HG03469 (cell line): ENCODE results near the gene VEGFA.

Experiments used
- ATAC-seq: cut with Tn5 transposase; IDR thresholded peaks from one replicate; pipeline ENCODE4 v1.9.1; 2021; ENCODE audit warnings: mild to moderate bottlenecking, moderate library complexity, moderate number of reproducible peaks; ENCODE audit not compliant: unreplicated experiment

The VEGFA gene

GRCh38 chr6:43771858-43772680, 2.1 kb downstream of the VEGFA start:
- no peak for ATAC-seq

DNA sequence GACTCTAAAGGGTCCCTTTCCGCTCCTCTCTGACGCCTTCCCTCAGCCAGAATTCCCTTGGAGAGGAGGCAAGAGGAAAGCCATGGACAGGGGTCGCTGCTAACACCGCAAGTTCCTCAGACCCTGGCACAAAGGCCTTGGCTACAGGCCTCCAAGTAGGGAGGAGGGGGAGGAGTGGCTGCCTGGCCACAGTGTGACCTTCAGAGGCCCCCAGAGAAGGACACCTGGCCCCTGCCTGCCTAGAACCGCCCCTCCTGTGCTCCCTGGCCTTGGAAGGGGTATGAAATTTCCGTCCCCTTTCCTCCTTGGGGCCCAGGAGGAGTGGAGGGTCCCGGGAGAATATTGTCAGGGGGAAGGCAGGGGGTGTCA, 2.7 kb downstream of the VEGFA start:
- ATAC-seq: no peak

- ATAC-seq: no peak
Measured at GRCh38 chr6:43773050-43773979, 3.3 kb downstream of the VEGFA start.

DNA sequence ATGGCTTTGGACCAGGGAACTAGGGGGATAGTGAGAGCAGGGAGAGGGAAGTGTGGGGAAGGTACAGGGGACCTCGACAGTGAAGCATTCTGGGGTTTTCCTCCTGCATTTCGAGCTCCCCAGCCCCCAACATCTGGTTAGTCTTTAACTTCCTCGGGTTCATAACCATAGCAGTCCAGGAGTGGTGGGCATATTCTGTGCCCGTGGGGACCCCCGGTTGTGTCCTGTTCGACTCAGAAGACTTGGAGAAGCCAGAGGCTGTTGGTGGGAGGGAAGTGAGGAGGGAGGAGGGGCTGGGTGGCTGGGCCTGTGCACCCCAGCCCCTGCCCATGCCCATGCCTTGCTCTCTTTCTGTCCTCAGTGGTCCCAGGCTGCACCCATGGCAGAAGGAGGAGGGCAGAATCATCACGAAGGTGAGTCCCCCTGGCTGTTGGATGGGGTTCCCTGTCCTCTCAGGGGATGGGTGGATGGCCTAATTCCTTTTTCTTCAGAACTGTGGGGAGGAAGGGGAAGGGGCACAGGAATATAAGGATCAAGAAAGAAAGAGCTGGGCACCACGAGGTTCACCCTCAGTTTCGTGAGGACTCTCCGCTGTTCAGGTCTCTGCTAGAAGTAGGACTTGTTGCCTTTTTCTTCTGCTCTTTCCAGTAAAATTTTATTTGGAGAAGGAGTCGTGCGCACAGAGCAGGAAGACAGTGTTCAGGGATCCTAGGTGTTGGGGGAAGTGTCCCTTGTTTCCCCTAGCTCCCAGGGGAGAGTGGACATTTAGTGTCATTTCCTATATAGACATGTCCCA, 4.2 kb downstream of the VEGFA start:
- no peak for ATAC-seq

DNA sequence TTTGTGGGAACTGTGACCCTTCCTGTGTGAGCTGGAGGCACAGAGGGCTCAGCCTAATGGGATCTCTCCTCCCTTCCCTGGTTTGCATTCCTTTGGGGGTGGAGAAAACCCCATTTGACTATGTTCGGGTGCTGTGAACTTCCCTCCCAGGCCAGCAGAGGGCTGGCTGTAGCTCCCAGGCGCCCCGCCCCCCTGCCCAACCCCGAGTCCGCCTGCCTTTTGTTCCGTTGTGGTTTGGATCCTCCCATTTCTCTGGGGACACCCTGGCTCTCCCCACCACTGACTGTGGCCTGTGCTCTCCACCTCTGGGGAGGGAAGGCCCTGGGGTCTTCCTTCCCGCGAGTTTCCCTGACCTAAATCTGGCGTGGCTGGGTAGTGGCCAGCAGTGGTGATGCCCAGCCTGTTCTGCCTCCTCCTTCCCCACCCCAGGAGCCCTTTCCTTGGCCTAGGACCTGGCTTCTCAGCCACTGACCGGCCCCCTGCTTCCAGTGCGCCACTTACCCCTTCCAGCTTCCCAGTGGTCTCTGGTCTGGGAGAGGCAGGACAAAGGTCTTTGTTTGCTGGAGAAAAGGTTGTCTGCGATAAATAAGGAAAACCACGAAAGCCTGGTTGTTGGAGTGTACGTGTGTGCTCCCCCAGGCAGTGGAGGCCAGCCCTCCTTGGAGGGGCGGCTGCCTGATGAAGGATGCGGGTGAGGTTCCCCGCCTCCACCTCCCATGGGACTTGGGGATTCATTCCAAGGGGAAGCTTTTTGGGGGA, 4.9 kb downstream of the VEGFA start:
- no peak for ATAC-seq

GRCh38 chr6:43775535-43775885, 5.5 kb downstream of the VEGFA start:
- no peak for ATAC-seq

DNA sequence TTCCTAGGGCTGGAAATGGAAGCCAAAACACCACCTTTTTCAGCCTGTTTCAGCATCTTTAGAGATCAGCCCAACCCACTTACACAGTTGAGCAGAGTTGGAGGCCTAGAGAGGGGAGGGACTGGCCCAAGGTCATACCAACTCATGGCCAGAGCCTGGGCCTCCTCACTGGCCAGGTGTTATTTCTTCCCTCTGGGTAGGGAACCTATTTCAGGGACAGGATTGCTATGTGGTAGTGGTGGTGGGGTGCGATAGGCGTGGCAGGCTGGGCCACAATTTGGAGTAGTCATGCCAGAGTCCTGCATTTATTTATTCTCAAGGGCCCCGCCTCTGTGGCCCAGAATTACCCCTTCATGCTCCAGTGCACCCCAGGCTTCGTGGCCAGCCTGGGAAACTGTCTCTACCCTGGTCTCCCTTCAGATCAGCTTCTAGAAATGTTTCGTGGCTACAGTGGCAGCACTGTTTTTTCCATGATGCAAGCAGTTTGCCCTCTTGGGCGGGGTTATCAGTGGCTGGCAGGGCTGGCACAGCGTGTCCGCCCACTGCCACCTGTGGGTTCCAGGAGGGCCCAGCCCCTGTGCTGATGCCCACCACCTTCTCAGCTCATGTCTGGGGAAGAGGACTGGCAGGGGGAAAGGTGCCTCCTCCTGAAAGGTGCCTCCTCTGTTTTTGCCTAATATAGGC, 6.2 kb downstream of the VEGFA start:
- ATAC-seq: no peak

DNA sequence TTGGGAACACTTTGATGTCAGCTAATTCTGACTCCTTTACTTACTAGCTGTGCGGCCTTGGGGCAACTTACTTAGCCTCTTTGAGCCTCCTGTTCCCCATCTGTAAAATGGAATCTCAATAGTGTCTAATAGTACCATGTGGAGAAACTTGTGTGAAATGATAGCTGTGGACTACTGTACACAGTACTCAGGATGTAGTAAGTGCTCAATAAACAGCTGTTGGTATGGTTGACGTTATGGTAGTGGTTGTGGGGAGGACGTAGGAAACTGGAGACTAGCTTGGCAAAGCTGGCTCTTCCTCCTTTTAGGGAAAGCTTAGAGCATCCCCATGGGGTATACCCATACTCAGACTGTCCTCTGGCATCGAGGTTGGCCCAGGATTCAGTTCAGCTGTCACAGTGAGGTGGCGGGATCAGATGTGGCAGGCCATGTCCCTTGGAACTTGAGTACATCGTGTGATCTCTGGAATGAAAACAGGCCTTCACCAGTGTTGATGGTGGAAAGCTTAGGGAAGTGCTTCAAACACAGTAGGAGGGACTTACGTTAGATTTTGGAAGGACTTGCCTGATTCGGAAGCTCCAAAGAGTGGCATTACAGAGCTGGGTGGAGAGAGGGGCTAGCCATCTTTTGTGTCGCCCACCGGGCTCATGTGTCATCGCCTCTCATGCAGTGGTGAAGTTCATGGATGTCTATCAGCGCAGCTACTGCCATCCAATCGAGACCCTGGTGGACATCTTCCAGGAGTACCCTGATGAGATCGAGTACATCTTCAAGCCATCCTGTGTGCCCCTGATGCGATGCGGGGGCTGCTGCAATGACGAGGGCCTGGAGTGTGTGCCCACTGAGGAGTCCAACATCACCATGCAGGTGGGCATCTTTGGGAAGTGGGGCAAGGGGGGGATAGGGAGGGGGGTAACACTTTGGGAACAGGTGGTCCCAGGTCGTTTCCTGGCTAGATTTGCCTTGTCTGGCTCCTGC, 7.1 kb downstream of the VEGFA start:
- ATAC-seq: no peak

DNA sequence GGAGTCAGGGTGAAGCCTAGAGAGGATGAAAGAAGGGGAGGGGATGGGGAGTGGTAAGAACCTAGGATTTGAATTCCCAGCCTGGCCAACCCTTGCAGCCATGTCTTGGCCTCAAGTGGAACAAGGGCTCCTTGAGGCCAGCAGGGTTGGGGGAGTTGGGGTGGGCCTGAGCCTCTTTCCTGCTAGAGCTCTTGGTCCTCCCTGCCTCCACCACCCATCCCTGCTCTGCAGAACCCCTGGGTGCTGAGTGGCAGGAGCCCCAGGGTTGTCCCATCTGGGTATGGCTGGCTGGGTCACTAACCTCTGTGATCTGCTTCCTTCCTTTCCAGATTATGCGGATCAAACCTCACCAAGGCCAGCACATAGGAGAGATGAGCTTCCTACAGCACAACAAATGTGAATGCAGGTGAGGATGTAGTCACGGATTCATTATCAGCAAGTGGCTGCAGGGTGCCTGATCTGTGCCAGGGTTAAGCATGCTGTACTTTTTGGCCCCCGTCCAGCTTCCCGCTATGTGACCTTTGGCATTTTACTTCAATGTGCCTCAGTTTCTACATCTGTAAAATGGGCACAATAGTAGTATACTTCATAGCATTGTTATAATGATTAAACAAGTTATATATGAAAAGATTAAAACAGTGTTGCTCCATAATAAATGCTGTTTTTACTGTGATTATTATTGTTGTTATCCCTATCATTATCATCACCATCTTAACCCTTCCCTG, 8.3 kb downstream of the VEGFA start:
- no peak for ATAC-seq

DNA sequence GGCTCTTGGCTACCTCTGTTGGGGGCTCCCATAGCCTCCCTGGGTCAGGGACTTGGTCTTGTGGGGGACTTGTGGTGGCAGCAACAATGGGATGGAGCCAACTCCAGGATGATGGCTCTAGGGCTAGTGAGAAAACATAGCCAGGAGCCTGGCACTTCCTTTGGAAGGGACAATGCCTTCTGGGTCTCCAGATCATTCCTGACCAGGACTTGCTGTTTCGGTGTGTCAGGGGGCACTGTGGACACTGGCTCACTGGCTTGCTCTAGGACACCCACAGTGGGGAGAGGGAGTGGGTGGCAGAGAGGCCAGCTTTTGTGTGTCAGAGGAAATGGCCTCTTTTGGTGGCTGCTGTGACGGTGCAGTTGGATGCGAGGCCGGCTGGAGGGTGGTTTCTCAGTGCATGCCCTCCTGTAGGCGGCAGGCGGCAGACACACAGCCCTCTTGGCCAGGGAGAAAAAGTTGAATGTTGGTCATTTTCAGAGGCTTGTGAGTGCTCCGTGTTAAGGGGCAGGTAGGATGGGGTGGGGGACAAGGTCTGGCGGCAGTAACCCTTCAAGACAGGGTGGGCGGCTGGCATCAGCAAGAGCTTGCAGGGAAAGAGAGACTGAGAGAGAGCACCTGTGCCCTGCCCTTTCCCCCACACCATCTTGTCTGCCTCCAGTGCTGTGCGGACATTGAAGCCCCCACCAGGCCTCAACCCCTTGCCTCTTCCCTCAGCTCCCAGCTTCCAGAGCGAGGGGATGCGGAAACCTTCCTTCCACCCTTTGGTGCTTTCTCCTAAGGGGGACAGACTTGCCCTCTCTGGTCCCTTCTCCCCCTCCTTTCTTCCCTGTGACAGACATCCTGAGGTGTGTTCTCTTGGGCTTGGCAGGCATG, 9.2 kb downstream of the VEGFA start:
- ATAC-seq: no peak

- ATAC-seq: no peak
Measured at GRCh38 chr6:43779852-43780236, 9.8 kb downstream of the VEGFA start.

GRCh38 chr6:43780293-43780692, 10.3 kb downstream of the VEGFA start:
- no peak for ATAC-seq

DNA sequence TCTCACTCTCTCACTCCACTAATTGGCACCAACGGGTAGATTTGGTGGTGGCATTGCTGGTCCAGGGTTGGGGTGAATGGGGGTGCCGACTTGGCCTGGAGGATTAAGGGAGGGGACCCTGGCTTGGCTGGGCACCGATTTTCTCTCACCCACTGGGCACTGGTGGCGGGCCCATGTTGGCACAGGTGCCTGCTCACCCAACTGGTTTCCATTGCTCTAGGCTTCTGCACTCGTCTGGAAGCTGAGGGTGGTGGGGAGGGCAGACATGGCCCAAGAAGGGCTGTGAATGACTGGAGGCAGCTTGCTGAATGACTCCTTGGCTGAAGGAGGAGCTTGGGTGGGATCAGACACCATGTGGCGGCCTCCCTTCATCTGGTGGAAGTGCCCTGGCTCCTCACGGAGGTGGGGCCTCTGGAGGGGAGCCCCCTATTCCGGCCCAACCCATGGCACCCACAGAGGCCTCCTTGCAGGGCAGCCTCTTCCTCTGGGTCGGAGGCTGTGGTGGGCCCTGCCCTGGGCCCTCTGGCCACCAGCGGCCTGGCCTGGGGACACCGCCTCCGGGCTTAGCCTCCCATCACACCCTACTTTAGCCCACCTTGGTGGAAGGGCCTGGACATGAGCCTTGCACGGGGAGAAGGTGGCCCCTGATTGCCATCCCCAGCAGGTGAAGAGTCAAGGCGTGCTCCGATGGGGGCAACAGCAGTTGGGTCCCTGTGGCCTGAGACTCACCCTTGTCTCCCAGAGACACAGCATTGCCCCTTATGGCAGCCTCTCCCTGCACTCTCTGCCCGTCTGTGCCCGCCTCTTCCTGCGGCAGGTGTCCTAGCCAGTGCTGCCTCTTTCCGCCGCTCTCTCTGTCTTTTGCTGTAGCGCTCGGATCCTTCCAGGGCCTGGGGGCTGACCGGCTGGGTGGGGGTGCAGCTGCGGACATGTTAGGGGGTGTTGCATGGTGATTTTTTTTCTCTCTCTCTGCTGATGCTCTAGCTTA, 11.2 kb downstream of the VEGFA start:
- ATAC-seq: no peak

GRCh38 chr6:43781941-43782704, 12.1 kb downstream of the VEGFA start:
- no peak for ATAC-seq

DNA sequence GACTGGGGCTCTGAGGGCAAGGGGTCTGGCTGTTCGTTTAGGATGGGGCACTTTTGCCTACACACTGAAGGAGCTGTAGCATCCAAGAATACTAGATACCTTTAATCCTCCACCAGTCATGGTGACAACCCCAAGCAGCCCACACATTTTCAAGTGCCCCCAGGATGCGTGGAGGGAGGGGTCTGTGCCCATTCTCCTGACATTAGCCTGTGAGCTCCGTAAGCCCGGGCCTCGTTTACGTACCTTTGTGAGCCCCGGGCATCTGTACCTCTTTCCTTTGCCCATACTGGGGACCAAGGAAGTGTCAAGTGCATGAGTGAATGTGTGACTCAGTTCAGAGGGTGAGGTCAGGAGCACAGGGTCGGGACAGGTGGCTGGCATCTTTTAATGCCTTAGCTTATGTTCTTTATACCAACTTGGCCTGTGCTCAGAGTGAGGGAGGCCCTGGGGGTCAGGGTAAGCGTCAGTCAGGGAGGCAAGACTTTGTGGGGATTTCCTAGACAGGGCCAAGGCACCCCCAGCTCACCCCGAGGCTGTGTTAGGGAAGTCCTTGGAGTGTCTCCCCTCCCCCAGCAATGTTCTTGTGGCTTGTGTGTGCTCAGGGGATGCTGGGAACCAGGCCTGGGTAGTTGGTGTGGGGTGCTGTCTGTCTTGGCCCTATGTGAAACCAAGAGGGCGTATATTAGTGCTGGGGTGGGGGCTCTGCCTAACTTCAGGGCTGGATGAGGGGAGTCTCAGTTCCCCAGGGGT, 12.9 kb downstream of the VEGFA start:
- ATAC-seq: no peak
